H1 (cell line): ENCODE measurements around the gene ANKDD1A. TPM values are rescaled to one million over a fixed set of nuclear protein-coding genes. Genes with fewer than 3 reads are reported as not detected.

Source experiments
- CHD2 ChIP-seq: IDR thresholded peaks from 2 replicates; pipeline ENCODE4 v1.6.1; 2012; ENCODE audit warnings: low read length, improper control_type of control experiment
- USF2 ChIP-seq: IDR thresholded peaks from 2 replicates; pipeline ENCODE4 v1.6.1; 2011; ENCODE audit warnings: low read length, improper control_type of control experiment
- polyA plus RNA-seq, 7 experiments: library from polyadenylated mRNA; depleted of rRNA in 3 of 7; stranded (reverse) in 5 of 7; unstranded in 2 of 7; fragments of >200 nt in 5 of 7; fragments of 200-250 nt in 2 of 7; gene quantifications; 1 replicate in 5 of 7; 2 replicates in 1 of 7; 4 replicates in 1 of 7; pipeline versions ENCODE4 v1.2.1 to v1.2.3, GENCODE V29; 2011 to 2013; ENCODE audit warnings: missing spikeins in 2 of 7, mixed read lengths in 2 of 7
- total RNA-seq: library from RNA; stranded (reverse); fragmentation: NEBNext Ultra II Directional; extraction: Animal tissue kit (Norgen Biotek cat#: 25700); gene quantifications from 2 replicates; pipeline ENCODE4 v1.2.1, GENCODE V29; 2021

The ANKDD1A gene
- total and polyA plus RNA-seq, 2 of the 8 experiments (the other 6 are each of a cell fraction or from before 2014, with no cell fraction given): 4.1 to 5.0 TPM

DNA sequence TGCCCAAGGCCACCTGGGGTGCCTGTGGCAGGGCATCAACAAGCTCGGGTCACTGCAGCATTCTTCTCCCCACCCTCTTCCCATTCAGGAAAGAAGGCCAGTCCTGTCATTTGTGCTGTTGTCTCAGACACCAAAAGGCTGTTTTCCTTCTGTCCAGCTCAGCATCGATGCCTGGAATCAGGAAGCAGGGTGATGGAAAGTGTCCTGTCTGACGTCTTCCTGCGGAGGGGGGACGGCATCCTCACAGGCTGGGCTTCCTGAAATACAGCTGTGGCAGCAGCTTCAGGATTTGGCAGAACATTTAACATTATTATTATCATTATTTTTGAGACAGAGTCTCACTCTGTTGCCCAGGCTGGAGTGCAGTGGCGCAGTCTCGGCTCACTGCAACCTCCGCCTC lies 33.0 kb upstream of the ANKDD1A start (continued):
- TF ChIP-seq USF2: no peak
- no peak for TF ChIP-seq CHD2
